WTC11 (cell line): ENCODE data around the gene TWIST2.

Source experiments
- CBFB ChIP-seq: sonication (generic); formaldehyde crosslinking; IDR thresholded peaks from 2 replicates; pipeline ENCODE4 v1.8.1; 2022; ENCODE audit warnings: mild to moderate bottlenecking, low read depth, missing genetic modification reagents
- ESRRA ChIP-seq: sonication (generic); formaldehyde crosslinking; IDR thresholded peaks from 2 replicates; pipeline ENCODE4 v1.8.1; 2022; ENCODE audit warnings: mild to moderate bottlenecking, missing genetic modification reagents, borderline replicate concordance
- JUN ChIP-seq: sonication (generic); formaldehyde crosslinking; IDR thresholded peaks from 2 replicates; pipeline ENCODE4 v1.8.0; 2023; ENCODE audit warnings: mild to moderate bottlenecking, missing genetic modification reagents
- NFE2L1 ChIP-seq: sonication (generic); formaldehyde crosslinking; IDR thresholded peaks from 2 replicates; pipeline ENCODE4 v1.8.1; 2023; ENCODE audit warnings: missing genetic modification reagents
- NFYB ChIP-seq: sonication (generic); formaldehyde crosslinking; conservative IDR thresholded peaks from 2 replicates; pipeline ENCODE4 v1.8.0; 2022; ENCODE audit warnings: low read depth, missing genetic modification reagents
- NR3C1 ChIP-seq: sonication (generic); formaldehyde crosslinking; conservative IDR thresholded peaks from 2 replicates; pipeline ENCODE4 v1.8.1; 2023; ENCODE audit warnings: low read depth, mild to moderate bottlenecking, missing genetic modification reagents
- RELA ChIP-seq: sonication (generic); formaldehyde crosslinking; IDR thresholded peaks from 2 replicates; pipeline ENCODE4 v1.8.1; 2022; ENCODE audit warnings: missing genetic modification reagents, mild to moderate bottlenecking, borderline replicate concordance
- TF ChIP-seq, protein P1 (sequence below): fragments of 200-600 bp; IDR thresholded peaks from 2 replicates; pipeline ENCODE4 v1.8.0; 2022; ENCODE audit warnings: antibody characterized with exemption
- TF ChIP-seq, protein P2 (sequence below): sonication (generic); formaldehyde crosslinking; IDR thresholded peaks from 2 replicates; pipeline ENCODE4 v1.8.0; 2022; ENCODE audit warnings: mild to moderate bottlenecking, missing genetic modification reagents
- TF ChIP-seq, protein P3 (sequence below): sonication (generic); formaldehyde crosslinking; IDR thresholded peaks from 2 replicates; pipeline ENCODE4 v1.8.1; 2022; ENCODE audit warnings: low read depth, missing genetic modification reagents, borderline replicate concordance
- TF ChIP-seq, protein P4 (sequence below): sonication (generic); formaldehyde crosslinking; IDR thresholded peaks from 2 replicates; pipeline ENCODE4 v1.8.1; 2023; ENCODE audit warnings: mild to moderate bottlenecking, missing genetic modification reagents, moderate library complexity

DNA sequence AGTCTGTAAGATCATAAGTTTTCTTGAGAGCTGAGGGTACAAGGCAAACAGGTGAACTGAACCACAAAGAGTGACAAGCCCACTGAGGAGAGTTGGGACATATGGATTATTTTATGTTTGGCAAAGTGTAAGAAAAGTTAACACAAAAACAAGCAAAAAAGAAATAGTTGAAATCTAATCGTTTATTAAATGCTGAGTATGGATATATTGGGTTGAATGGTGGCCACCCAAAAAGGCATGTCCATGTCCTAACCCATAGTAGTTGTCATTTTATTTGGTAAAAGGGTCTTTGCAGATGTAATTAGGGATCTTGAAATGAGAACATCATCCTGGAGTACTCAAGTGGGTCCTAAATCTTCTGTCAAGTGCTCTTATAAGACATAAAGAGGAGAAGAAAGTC is 24.9 kb upstream of the TWIST2 start:
- no peak for TF ChIP-seq NFE2L1 (CRISPR knock-in tag)
- TF ChIP-seq, protein P1, sequence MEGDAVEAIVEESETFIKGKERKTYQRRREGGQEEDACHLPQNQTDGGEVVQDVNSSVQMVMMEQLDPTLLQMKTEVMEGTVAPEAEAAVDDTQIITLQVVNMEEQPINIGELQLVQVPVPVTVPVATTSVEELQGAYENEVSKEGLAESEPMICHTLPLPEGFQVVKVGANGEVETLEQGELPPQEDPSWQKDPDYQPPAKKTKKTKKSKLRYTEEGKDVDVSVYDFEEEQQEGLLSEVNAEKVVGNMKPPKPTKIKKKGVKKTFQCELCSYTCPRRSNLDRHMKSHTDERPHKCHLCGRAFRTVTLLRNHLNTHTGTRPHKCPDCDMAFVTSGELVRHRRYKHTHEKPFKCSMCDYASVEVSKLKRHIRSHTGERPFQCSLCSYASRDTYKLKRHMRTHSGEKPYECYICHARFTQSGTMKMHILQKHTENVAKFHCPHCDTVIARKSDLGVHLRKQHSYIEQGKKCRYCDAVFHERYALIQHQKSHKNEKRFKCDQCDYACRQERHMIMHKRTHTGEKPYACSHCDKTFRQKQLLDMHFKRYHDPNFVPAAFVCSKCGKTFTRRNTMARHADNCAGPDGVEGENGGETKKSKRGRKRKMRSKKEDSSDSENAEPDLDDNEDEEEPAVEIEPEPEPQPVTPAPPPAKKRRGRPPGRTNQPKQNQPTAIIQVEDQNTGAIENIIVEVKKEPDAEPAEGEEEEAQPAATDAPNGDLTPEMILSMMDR = no peak
- TF ChIP-seq, protein P2, sequence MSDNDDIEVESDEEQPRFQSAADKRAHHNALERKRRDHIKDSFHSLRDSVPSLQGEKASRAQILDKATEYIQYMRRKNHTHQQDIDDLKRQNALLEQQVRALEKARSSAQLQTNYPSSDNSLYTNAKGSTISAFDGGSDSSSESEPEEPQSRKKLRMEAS (CRISPR knock-in tag) = no peak
- no peak for TF ChIP-seq NFYB
- TF ChIP-seq ESRRA (CRISPR knock-in tag) = no peak
- no peak for TF ChIP-seq NR3C1 (CRISPR knock-in tag)
- TF ChIP-seq RELA = no peak
- TF ChIP-seq, protein P3, sequence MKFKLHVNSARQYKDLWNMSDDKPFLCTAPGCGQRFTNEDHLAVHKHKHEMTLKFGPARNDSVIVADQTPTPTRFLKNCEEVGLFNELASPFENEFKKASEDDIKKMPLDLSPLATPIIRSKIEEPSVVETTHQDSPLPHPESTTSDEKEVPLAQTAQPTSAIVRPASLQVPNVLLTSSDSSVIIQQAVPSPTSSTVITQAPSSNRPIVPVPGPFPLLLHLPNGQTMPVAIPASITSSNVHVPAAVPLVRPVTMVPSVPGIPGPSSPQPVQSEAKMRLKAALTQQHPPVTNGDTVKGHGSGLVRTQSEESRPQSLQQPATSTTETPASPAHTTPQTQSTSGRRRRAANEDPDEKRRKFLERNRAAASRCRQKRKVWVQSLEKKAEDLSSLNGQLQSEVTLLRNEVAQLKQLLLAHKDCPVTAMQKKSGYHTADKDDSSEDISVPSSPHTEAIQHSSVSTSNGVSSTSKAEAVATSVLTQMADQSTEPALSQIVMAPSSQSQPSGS = no peak
- TF ChIP-seq, protein P4, sequence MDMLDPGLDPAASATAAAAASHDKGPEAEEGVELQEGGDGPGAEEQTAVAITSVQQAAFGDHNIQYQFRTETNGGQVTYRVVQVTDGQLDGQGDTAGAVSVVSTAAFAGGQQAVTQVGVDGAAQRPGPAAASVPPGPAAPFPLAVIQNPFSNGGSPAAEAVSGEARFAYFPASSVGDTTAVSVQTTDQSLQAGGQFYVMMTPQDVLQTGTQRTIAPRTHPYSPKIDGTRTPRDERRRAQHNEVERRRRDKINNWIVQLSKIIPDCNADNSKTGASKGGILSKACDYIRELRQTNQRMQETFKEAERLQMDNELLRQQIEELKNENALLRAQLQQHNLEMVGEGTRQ (CRISPR knock-in tag) = no peak
- TF ChIP-seq CBFB (CRISPR knock-in tag) = no peak
- no peak for TF ChIP-seq JUN (CRISPR knock-in tag)
